HepG2 (cell line): Measurements from ENCODE around the gene PEAR1. TPM values are rescaled to one million over a fixed set of nuclear protein-coding genes. Genes with fewer than 3 reads are reported as not detected.

ENCODE experiments used
- ATAC-seq: fragments of 200-7000 bp; cut with Tn5 transposase; 3 replicates; pipeline ENCODE4 v1.9.1; 2020; ENCODE audit warnings: mild to moderate bottlenecking, moderate library complexity
- BruUV-seq: library from RNA; stranded (reverse); fragments of 400-500 nt; replicated peaks from 2 replicates; lab custom pipeline; 2021; lab: Mats Ljungman, UMichigan
- CTCF ChIA-PET: fragments of 300-600 bp; formaldehyde crosslinking; extraction: SDS; loops from one replicate; lab custom pipeline; 2021; ENCODE audit warnings: low total read pairs, inconsistent platforms, low intra/inter-chr PET ratio; lab: Yijun Ruan, JAX
- POLR2A ChIA-PET: fragments of 350-600 bp; sonication (Branson Sonifier 250); formaldehyde crosslinking; loops from one replicate; lab custom pipeline; 2020; ENCODE audit warnings: antibody characterized with exemption, inconsistent platforms; lab: Yijun Ruan, JAX
- DNase-seq: peaks from one replicate; pipeline ENCODE4 v3.0.0-alpha.2; 2015; ENCODE audit warnings: low spot score
- FAIRE-seq: peaks from 3 replicates; lab custom pipeline; 2011; peaks lifted over from hg19 to GRCh38; lab: Jason Lieb, UNC
- H2AFZ ChIP-seq: one replicate; pipeline ENCODE4 v1.6.1; 2011; ENCODE audit warnings: low read length, inconsistent platforms
- H3K27ac ChIP-seq: fragments of 300-600 bp; 3 replicates; pipeline ENCODE4 v1.8.0; 2011; ENCODE audit warnings: mixed run types, mild to moderate bottlenecking, mixed read lengths, low read length, inconsistent platforms; ENCODE audit not compliant: insufficient read depth; ENCODE audit errors: extremely low read length
- H3K27me3 ChIP-seq, 2 experiments: fragments of 200-600 bp in 1 of 2; 2 replicates in 1 of 2; 3 replicates in 1 of 2; pipeline versions ENCODE4 v1.6.0 to v1.8.0; 2011; ENCODE audit warnings: low read length in 2 of 2, mild to moderate bottlenecking in 2 of 2, moderate library complexity in 2 of 2, inconsistent platforms in 1 of 2; ENCODE audit not compliant: insufficient read depth in 2 of 2, control insufficient read depth in 1 of 2
- H3K36me3 ChIP-seq, 2 experiments: fragments of 200-600 bp in 1 of 2; replicated peaks in 1 of 2; 2 replicates in 1 of 2; 3 replicates in 1 of 2; pipeline versions ENCODE4 v1.5.1 to v1.8.0; 2011; ENCODE audit warnings: low read length in 2 of 2, inconsistent platforms in 1 of 2; ENCODE audit not compliant: insufficient read depth in 2 of 2, control insufficient read depth in 1 of 2
- H3K4me1 ChIP-seq: 2 replicates; pipeline ENCODE4 v1.5.1; 2012; ENCODE audit warnings: low read length, inconsistent platforms; ENCODE audit not compliant: insufficient read depth
- H3K4me2 ChIP-seq: 2 replicates; pipeline ENCODE4 v1.6.0; 2011; ENCODE audit warnings: low read depth, low read length, inconsistent platforms
- H3K4me3 ChIP-seq, 3 experiments: fragments of 200-600 bp in 1 of 3; sonication (generic), shearing (Covaris generic) in 1 of 3; replicated peaks in 1 of 3; 2 replicates each; pipeline ENCODE4 v1.5.1; 2011 to 2016; ENCODE audit warnings: low read length in 3 of 3, inconsistent platforms in 2 of 3, low read depth in 2 of 3, mild to moderate bottlenecking in 2 of 3, control low read depth in 1 of 3, mixed read lengths in 1 of 3; ENCODE audit not compliant: insufficient read depth in 1 of 3
- H3K79me2 ChIP-seq: one replicate; pipeline ENCODE4 v1.6.1; 2011; ENCODE audit warnings: low read length, inconsistent platforms; ENCODE audit not compliant: insufficient read depth
- H3K9ac ChIP-seq: 2 replicates; pipeline ENCODE4 v1.6.0; 2011; ENCODE audit warnings: mild to moderate bottlenecking, low read depth, low read length, inconsistent platforms; ENCODE audit not compliant: insufficient read depth
- H3K9me3 ChIP-seq: 2 replicates; pipeline ENCODE4 v1.5.1; 2012; ENCODE audit warnings: mild to moderate bottlenecking, low read length
- H4K20me1 ChIP-seq: 2 replicates; pipeline ENCODE4 v1.6.0; 2011; ENCODE audit warnings: inconsistent platforms, mild to moderate bottlenecking, low read length, moderate library complexity; ENCODE audit not compliant: insufficient read depth
- ELF1 ChIP-seq: sonication (generic); formaldehyde crosslinking; IDR thresholded peaks from 2 replicates; pipeline ENCODE4 v1.4.0; 2020; ENCODE audit warnings: missing genetic modification reagents
- GTF3A ChIP-seq: sonication (generic); formaldehyde crosslinking; conservative IDR thresholded peaks from 2 replicates; pipeline ENCODE4 v1.4.0; 2020; ENCODE audit warnings: mild to moderate bottlenecking, missing genetic modification reagents
- ZBTB1 ChIP-seq: sonication (generic); formaldehyde crosslinking; IDR thresholded peaks from 2 replicates; pipeline ENCODE4 v1.4.0; 2020; ENCODE audit warnings: missing genetic modification reagents, borderline replicate concordance
- ZFP41 ChIP-seq: sonication (generic); formaldehyde crosslinking; IDR thresholded peaks from 2 replicates; pipeline ENCODE4 v1.4.0; 2020; ENCODE audit warnings: mild to moderate bottlenecking, missing genetic modification reagents, borderline replicate concordance
- ZNF124 ChIP-seq: sonication (generic); formaldehyde crosslinking; IDR thresholded peaks from 2 replicates; pipeline ENCODE4 v1.4.0; 2020; ENCODE audit warnings: missing genetic modification reagents
- ZNF7 ChIP-seq: IDR thresholded peaks from 2 replicates; pipeline ENCODE4 v1.6.1; 2016; ENCODE audit warnings: missing biosample characterization, missing genetic modification reagents
- ZNF713 ChIP-seq: sonication (generic); formaldehyde crosslinking; IDR thresholded peaks from 2 replicates; pipeline ENCODE4 v1.4.0; 2020; ENCODE audit warnings: mild to moderate bottlenecking, missing genetic modification reagents
- ZSCAN22 ChIP-seq: sonication (generic); formaldehyde crosslinking; IDR thresholded peaks from 2 replicates; pipeline ENCODE4 v1.4.0; 2020; ENCODE audit warnings: mild to moderate bottlenecking, missing genetic modification reagents
- WGBS: methylation state at CpG from one replicate; pipeline ENCODE4 v1.1.6; 2017; ENCODE audit warnings: low lambda C conversion rate; 5-methylcytosine and 5-hydroxymethylcytosine counted together
- in situ Hi-C: cut with HindIII; loops from 2 replicates; pipeline ENCODE4 v1.10.0; 2017; ENCODE audit warnings: low pct_unique_long_range_greater_than_20kb; ENCODE audit not compliant: extremely low pct_ligation_motif_present
- intact Hi-C: fragments of 100-400 bp; cut with micrococcal nuclease; formaldehyde crosslinking; loops from one replicate; pipeline ENCODE4 v1.10.0; 2022; ENCODE audit not compliant: unreplicated experiment
- polyA plus RNA-seq, 8 experiments: library from polyadenylated mRNA; depleted of rRNA in 3 of 8; stranded (reverse) in 7 of 8; unstranded in 1 of 8; fragments of >200 nt; fragmentation: Illumina TruSeq in 4 of 8; extraction: Trizol in 4 of 8; gene quantifications; 2 replicates each; pipeline versions ENCODE4 v1.2.1 to v1.2.3, GENCODE V29; 2011 to 2016; ENCODE audit warnings: low read depth in 4 of 8, missing spikeins in 1 of 8, mixed read lengths in 1 of 8; ENCODE audit not compliant: insufficient read depth in 1 of 8
- total RNA-seq, 5 experiments: library from RNA; depleted of rRNA; stranded (reverse); fragments of >200 nt; fragmentation: Illumina TruSeq; extraction: Trizol; gene quantifications; 2 replicates each; pipeline ENCODE4 v1.2.3, GENCODE V29; 2016; ENCODE audit warnings: low read depth in 1 of 5

Gene PEAR1
- total and polyA plus RNA-seq, 2 of the 13 experiments (the other 11 are each of a cell fraction or from before 2014, with no cell fraction given): 0.27 to 0.41 TPM

GRCh38 chr1:156873659-156874058, 19.9 kb upstream of the PEAR1 start (continued):
- TF ChIP-seq GTF3A: no peak
- no peak for TF ChIP-seq ZNF124 (CRISPR knock-in tag)
- TF ChIP-seq ZNF713 (CRISPR knock-in tag): no peak
- TF ChIP-seq ZNF7 (CRISPR knock-in tag): no peak
- TF ChIP-seq ELF1 (CRISPR knock-in tag): no peak
- no peak for TF ChIP-seq ZBTB1 (CRISPR knock-in tag)

- CTCF ChIA-PET: no interaction called here
- in situ Hi-C loops (no loop called here), intact Hi-C loops (no loop called here)
- no peak for ATAC-seq
- H3K27ac ChIP-seq: no peak overlapping the region
- no peak overlapping the region for H3K9ac ChIP-seq
- 3% methylated on average over 3 of the region's 5 CpGs for WGBS
- no peaks in the 10 kb centered on the region for H3K4me1 ChIP-seq
- no peak overlapping the region for H2AFZ ChIP-seq
- peak; percentile 84 for TF ChIP-seq ZSCAN22 (CRISPR knock-in tag)
- no peak for TF ChIP-seq ZFP41 (CRISPR knock-in tag)
- TF ChIP-seq, all 625 proteins: peak for 1
- FAIRE-seq (no peak), DNase-seq (no peak)
- Histone ChIP-seq H3K4me2 (no peak overlapping the region), H3K79me2 (no peaks in the 10 kb centered on the region), H4K20me1 (no peaks in the 10 kb centered on the region), H3K27me3 (peaks cover 17 to 76% of the 10 kb centered on the region in 2 experiments), H3K9me3 (no peaks in the 10 kb centered on the region), H3K4me3 (no peak overlapping the region), H3K36me3 (no peaks in the 10 kb centered on the region)
- POLR2A ChIA-PET: no interaction called here
- BruUV-seq: no TSS peak
Measured at GRCh38 chr1:156874142-156874541, 19.4 kb upstream of the PEAR1 start.
